Brain microvascular endothelial cell (primary cell): ENCODE measurements around the gene CRYL1.

Experiments used
- DNase-seq: peaks from one replicate; pipeline ENCODE4 v3.0.0-alpha.2; 2020
- H3K27ac ChIP-seq: fragments of 250-450 bp; sonication (Bioruptor Pico); 2 replicates; pipeline ENCODE4 v1.5.1; 2020; ENCODE audit warnings: mild to moderate bottlenecking, moderate library complexity
- H3K27me3 ChIP-seq: fragments of 250-450 bp; sonication (Bioruptor Pico); replicated peaks from 2 replicates; pipeline ENCODE4 v1.5.1; 2020; ENCODE audit warnings: mild to moderate bottlenecking
- H3K36me3 ChIP-seq: fragments of 250-450 bp; sonication (Bioruptor Pico); replicated peaks from 2 replicates; pipeline ENCODE4 v1.5.1; 2020; ENCODE audit warnings: mild to moderate bottlenecking
- H3K4me3 ChIP-seq: 2 replicates; pipeline ENCODE4 v1.5.1; 2011; ENCODE audit warnings: low read depth, mild to moderate bottlenecking, control low read depth, low read length, moderate library complexity
- in situ Hi-C: cut with HindIII; loops from 2 replicates; pipeline ENCODE4 v1.10.0; 2017; ENCODE audit warnings: low sequenced_read_pairs, low pct_ligation_motif_present
- TF ChIP-seq, protein P1 (sequence below): IDR thresholded peaks from 2 replicates; pipeline ENCODE4 v1.5.1; 2011; ENCODE audit warnings: low read depth, mild to moderate bottlenecking, moderate library complexity, low read length, control low read depth, inconsistent platforms; ENCODE audit errors: missing control alignments

Gene CRYL1

GRCh38 chr13:20442375-20442774 is 83.3 kb downstream of the CRYL1 start:
- no peaks in the 10 kb centered on the region for H3K27me3 ChIP-seq
- in situ Hi-C loops, result no loop called here
- no peaks in the 10 kb centered on the region for H3K36me3 ChIP-seq
- no peak overlapping the region for H3K4me3 ChIP-seq
- TF ChIP-seq, protein P1, sequence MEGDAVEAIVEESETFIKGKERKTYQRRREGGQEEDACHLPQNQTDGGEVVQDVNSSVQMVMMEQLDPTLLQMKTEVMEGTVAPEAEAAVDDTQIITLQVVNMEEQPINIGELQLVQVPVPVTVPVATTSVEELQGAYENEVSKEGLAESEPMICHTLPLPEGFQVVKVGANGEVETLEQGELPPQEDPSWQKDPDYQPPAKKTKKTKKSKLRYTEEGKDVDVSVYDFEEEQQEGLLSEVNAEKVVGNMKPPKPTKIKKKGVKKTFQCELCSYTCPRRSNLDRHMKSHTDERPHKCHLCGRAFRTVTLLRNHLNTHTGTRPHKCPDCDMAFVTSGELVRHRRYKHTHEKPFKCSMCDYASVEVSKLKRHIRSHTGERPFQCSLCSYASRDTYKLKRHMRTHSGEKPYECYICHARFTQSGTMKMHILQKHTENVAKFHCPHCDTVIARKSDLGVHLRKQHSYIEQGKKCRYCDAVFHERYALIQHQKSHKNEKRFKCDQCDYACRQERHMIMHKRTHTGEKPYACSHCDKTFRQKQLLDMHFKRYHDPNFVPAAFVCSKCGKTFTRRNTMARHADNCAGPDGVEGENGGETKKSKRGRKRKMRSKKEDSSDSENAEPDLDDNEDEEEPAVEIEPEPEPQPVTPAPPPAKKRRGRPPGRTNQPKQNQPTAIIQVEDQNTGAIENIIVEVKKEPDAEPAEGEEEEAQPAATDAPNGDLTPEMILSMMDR, result no peak
- no peak for DNase-seq
- no peak overlapping the region for H3K27ac ChIP-seq

GRCh38 chr13:20441879-20442278 is 83.8 kb downstream of the CRYL1 start:
- H3K27ac ChIP-seq, result no peak overlapping the region
- TF ChIP-seq, protein P1, result no peak
- no peak for DNase-seq
- no peak overlapping the region for H3K4me3 ChIP-seq
- H3K27me3 ChIP-seq, result no peaks in the 10 kb centered on the region
- H3K36me3 ChIP-seq, result no peaks in the 10 kb centered on the region
- in situ Hi-C loops, result no loop called here

- Histone ChIP-seq H3K27me3 (no peaks in the 10 kb centered on the region), H3K4me3 (no peak overlapping the region), H3K36me3 (no peaks in the 10 kb centered on the region), H3K27ac (no peak overlapping the region)
- in situ Hi-C loops, result no loop called here
- TF ChIP-seq, protein P1, result no peak
- DNase-seq, result no peak
Measured at GRCh38 chr13:20441056-20441455, 84.6 kb downstream of the CRYL1 start.

DNA sequence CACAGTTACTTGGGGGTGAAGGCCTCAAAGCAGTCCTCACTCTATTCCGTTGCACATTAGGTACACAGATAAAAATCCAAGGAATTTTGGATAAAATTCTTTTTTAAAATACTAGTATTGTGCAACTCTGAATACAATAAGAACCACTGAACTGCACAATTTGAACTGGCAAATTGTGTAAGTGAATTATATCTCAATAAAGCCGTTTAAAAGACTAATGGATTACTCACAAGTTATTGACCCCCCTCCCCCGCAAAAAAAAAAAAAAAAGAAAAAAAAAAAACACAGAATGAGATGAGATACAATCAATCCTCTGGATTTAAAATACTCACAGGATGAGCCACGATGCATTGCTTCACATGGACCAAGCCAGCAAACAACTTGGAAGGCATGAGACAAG is 86.4 kb downstream of the CRYL1 start:
- Histone ChIP-seq H3K4me3 (no peak overlapping the region), H3K27ac (no peak overlapping the region), H3K36me3 (no peaks in the 10 kb centered on the region), H3K27me3 (no peaks in the 10 kb centered on the region)
- in situ Hi-C loops, result no loop called here
- TF ChIP-seq, protein P1, result no peak
- no peak for DNase-seq

- in situ Hi-C loops, result no loop called here
- Histone ChIP-seq H3K27ac (no peak overlapping the region), H3K36me3 (no peaks in the 10 kb centered on the region), H3K27me3 (no peaks in the 10 kb centered on the region), H3K4me3 (no peak overlapping the region)
- no peak for DNase-seq
- TF ChIP-seq, protein P1, result no peak
Measured at GRCh38 chr13:20438801-20439200, 86.9 kb downstream of the CRYL1 start.

GRCh38 chr13:20436505-20436904 is 89.2 kb downstream of the CRYL1 start:
- no peak for DNase-seq
- Histone ChIP-seq H3K27ac (no peak overlapping the region), H3K27me3 (no peaks in the 10 kb centered on the region), H3K4me3 (no peak overlapping the region), H3K36me3 (no peaks in the 10 kb centered on the region)
- in situ Hi-C loops, result no loop called here
- TF ChIP-seq, protein P1, result no peak
